A549 (cell line): ENCODE measurements around the gene BPIFB2.

Experiments used
- CBX2 ChIP-seq: fragments of 200-600 bp; sonication (generic); IDR thresholded peaks from 2 replicates; pipeline ENCODE4 v1.6.1; 2016; ENCODE audit warnings: low read depth, mild to moderate bottlenecking, borderline replicate concordance
- EP300 ChIP-seq, 2 experiments: fragments of >200 bp; sonication (Bioruptor Twin); formaldehyde crosslinking; IDR thresholded peaks; 2 replicates in 1 of 2; 3 replicates in 1 of 2; pipeline ENCODE4 v1.6.1; 2016 to 2017
- ESRRA ChIP-seq: fragments of 150-350 bp; IDR thresholded peaks from 2 replicates; pipeline ENCODE4 v1.6.1; 2014; ENCODE audit warnings: mild to moderate bottlenecking, low read length, borderline replicate concordance
- HOXA7 ChIP-seq: fragments of 250-450 bp; sonication (Bioruptor Pico); IDR thresholded peaks from 2 replicates; pipeline ENCODE4 v1.5.0; 2020; ENCODE audit warnings: mild to moderate bottlenecking, moderate library complexity
- RNF2 ChIP-seq: fragments of 200-600 bp; sonication (generic); IDR thresholded peaks from 2 replicates; pipeline ENCODE4 v1.6.1; 2016; ENCODE audit warnings: low read depth, mild to moderate bottlenecking, antibody characterized with exemption, moderate library complexity, borderline replicate concordance
- TF ChIP-seq, protein P1 (sequence below): fragments of >200 bp; sonication (Bioruptor Twin); formaldehyde crosslinking; IDR thresholded peaks from 3 replicates; pipeline ENCODE4 v1.5.1; 2016
- TF ChIP-seq, protein P2 (sequence below): fragments of 200-600 bp; sonication (generic); IDR thresholded peaks from 2 replicates; pipeline ENCODE4 v1.6.1; 2016; ENCODE audit warnings: antibody characterized with exemption, mild to moderate bottlenecking, moderate library complexity
- TF ChIP-seq, protein P3 (sequence below): fragments of 150-350 bp; IDR thresholded peaks from 2 replicates; pipeline ENCODE4 v1.6.1; 2014; ENCODE audit warnings: low read depth, mild to moderate bottlenecking, low read length
- TF ChIP-seq, protein P4 (sequence below): fragments of 450-650 bp; IDR thresholded peaks from 2 replicates; pipeline ENCODE4 v1.6.1; 2014; ENCODE audit warnings: antibody characterized with exemption
- TF ChIP-seq, protein P5 (sequence below): IDR thresholded peaks from 2 replicates; pipeline ENCODE4 v1.6.1; 2012; ENCODE audit warnings: low read depth, borderline replicate concordance

DNA sequence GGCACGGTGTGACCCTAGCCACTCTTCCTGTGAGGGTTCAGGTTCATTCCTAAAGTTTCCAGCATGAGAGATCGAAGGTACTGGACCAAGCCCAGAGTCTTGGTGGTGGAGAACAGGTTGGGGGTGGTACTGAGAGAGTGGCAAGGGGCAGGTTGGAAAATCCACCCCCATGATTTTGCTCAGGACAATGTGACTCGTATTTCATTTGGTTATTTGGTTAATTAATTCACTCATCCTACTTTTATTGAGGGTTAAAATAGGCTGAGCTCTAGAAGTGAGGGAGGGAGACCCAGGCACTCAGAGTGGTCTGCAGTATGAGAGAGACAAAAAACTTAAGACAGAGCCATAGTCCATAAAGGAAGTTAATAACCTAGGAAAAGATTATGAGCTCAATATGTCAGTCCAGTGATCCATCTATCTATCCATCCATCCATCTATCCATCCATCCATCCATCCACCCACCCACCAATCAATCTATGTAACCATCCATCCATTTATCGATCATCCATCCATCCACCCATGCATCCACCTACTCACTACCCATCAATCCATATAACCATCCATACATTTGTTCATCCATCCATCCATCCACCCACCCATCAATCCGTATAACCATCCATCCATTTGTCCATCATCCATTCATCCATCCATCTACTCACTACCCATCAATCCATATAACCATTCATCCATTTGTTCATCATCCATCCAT is 17.3 kb downstream of the BPIFB2 start:
- TF ChIP-seq EP300 (IDR thresholded peaks at IDR 0.05) (no peak), RNF2 (no peak), ESRRA (no peak), HOXA7 (CRISPR knock-in tag) (no peak), CBX2 (no peak)
- TF ChIP-seq, protein P1, sequence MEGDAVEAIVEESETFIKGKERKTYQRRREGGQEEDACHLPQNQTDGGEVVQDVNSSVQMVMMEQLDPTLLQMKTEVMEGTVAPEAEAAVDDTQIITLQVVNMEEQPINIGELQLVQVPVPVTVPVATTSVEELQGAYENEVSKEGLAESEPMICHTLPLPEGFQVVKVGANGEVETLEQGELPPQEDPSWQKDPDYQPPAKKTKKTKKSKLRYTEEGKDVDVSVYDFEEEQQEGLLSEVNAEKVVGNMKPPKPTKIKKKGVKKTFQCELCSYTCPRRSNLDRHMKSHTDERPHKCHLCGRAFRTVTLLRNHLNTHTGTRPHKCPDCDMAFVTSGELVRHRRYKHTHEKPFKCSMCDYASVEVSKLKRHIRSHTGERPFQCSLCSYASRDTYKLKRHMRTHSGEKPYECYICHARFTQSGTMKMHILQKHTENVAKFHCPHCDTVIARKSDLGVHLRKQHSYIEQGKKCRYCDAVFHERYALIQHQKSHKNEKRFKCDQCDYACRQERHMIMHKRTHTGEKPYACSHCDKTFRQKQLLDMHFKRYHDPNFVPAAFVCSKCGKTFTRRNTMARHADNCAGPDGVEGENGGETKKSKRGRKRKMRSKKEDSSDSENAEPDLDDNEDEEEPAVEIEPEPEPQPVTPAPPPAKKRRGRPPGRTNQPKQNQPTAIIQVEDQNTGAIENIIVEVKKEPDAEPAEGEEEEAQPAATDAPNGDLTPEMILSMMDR, result no peak
- TF ChIP-seq, protein P2, sequence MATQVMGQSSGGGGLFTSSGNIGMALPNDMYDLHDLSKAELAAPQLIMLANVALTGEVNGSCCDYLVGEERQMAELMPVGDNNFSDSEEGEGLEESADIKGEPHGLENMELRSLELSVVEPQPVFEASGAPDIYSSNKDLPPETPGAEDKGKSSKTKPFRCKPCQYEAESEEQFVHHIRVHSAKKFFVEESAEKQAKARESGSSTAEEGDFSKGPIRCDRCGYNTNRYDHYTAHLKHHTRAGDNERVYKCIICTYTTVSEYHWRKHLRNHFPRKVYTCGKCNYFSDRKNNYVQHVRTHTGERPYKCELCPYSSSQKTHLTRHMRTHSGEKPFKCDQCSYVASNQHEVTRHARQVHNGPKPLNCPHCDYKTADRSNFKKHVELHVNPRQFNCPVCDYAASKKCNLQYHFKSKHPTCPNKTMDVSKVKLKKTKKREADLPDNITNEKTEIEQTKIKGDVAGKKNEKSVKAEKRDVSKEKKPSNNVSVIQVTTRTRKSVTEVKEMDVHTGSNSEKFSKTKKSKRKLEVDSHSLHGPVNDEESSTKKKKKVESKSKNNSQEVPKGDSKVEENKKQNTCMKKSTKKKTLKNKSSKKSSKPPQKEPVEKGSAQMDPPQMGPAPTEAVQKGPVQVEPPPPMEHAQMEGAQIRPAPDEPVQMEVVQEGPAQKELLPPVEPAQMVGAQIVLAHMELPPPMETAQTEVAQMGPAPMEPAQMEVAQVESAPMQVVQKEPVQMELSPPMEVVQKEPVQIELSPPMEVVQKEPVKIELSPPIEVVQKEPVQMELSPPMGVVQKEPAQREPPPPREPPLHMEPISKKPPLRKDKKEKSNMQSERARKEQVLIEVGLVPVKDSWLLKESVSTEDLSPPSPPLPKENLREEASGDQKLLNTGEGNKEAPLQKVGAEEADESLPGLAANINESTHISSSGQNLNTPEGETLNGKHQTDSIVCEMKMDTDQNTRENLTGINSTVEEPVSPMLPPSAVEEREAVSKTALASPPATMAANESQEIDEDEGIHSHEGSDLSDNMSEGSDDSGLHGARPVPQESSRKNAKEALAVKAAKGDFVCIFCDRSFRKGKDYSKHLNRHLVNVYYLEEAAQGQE, result no peak
- TF ChIP-seq, protein P3, sequence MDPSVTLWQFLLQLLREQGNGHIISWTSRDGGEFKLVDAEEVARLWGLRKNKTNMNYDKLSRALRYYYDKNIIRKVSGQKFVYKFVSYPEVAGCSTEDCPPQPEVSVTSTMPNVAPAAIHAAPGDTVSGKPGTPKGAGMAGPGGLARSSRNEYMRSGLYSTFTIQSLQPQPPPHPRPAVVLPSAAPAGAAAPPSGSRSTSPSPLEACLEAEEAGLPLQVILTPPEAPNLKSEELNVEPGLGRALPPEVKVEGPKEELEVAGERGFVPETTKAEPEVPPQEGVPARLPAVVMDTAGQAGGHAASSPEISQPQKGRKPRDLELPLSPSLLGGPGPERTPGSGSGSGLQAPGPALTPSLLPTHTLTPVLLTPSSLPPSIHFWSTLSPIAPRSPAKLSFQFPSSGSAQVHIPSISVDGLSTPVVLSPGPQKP, result no peak
- TF ChIP-seq, protein P4, sequence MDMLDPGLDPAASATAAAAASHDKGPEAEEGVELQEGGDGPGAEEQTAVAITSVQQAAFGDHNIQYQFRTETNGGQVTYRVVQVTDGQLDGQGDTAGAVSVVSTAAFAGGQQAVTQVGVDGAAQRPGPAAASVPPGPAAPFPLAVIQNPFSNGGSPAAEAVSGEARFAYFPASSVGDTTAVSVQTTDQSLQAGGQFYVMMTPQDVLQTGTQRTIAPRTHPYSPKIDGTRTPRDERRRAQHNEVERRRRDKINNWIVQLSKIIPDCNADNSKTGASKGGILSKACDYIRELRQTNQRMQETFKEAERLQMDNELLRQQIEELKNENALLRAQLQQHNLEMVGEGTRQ, result no peak
- TF ChIP-seq, protein P5, sequence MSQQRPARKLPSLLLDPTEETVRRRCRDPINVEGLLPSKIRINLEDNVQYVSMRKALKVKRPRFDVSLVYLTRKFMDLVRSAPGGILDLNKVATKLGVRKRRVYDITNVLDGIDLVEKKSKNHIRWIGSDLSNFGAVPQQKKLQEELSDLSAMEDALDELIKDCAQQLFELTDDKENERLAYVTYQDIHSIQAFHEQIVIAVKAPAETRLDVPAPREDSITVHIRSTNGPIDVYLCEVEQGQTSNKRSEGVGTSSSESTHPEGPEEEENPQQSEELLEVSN, result no peak
